ENCODE results near the gene CD24.

CD24 gene

GRCh38 chr6:106966229-106966628, 8.3 kb downstream of the CD24 start:
- H4K91ac ChIP-seq (ENCODE audit: low read depth, low read length, poor library complexity) = no peak overlapping the region
- H3K4ac ChIP-seq (ENCODE audit: low read length) = no peak overlapping the region
- H4K8ac ChIP-seq (ENCODE audit: low read depth, low read length) = no peak overlapping the region
- H2BK12ac ChIP-seq (ENCODE audit: low read length) = no peak overlapping the region
- WGBS, 2 donors (ENCODE audit: extremely low coverage in 2 of 2, insufficient read length in 2 of 2, insufficient replicate concordance in 1 of 2) = no CpG with 5 or more reads among the region's 1 CpG
- H3K79me1 ChIP-seq (ENCODE audit: low read depth, low read length) = no peaks in the 10 kb centered on the region
- no peak overlapping the region for H3K23ac ChIP-seq (ENCODE audit: low read depth, low read length, poor library complexity)
- no peak overlapping the region for H3K18ac ChIP-seq (ENCODE audit: low read length)
- H2BK15ac ChIP-seq (ENCODE audit: low read length) = no peak overlapping the region
- H3K27ac ChIP-seq (replicated peaks; ENCODE audit: low read length) = no peak overlapping the region
- H3K4me3 ChIP-seq (ENCODE audit: low read length in 2 of 2) = no peak overlapping the region
- no peak overlapping the region for H3K14ac ChIP-seq (ENCODE audit: low read length)
- DNase-seq (ENCODE audit: low spot score) = no peak
- H3K36me3 ChIP-seq (replicated peaks in 1 of 2; ENCODE audit: control insufficient read depth in 2 of 2, insufficient read depth in 2 of 2, low read length in 2 of 2) = peaks cover 4% of the 10 kb centered on the region in 2 donors
- H2BK5ac ChIP-seq (ENCODE audit: low read length) = no peak overlapping the region
- H2BK120ac ChIP-seq (ENCODE audit: low read depth, low read length) = no peak overlapping the region
- no peaks in the 10 kb centered on the region for H3K4me1 ChIP-seq (ENCODE audit: control insufficient read depth in 2 of 2, insufficient read depth in 1 of 2, low read depth in 1 of 2, low read length in 2 of 2)
- H3K4me2 ChIP-seq (ENCODE audit: insufficient read depth, low read length, poor library complexity, severe bottlenecking) = no peak overlapping the region
- H3K9me3 ChIP-seq (replicated peaks in 1 of 2; ENCODE audit: control insufficient read depth in 2 of 2, insufficient read depth in 1 of 2, low read depth in 1 of 2, low read length in 2 of 2) = peaks cover 0 to 2% of the 10 kb centered on the region in 2 donors
- no peak overlapping the region for H3K9ac ChIP-seq (ENCODE audit: low read depth, low read length, poor library complexity)
- no peak overlapping the region for H2AK5ac ChIP-seq (ENCODE audit: low read depth, low read length)
- H2AFZ ChIP-seq (ENCODE audit: low read length) = no peak overlapping the region
- H3K27me3 ChIP-seq (ENCODE audit: control insufficient read depth in 3 of 3, insufficient read depth in 3 of 3, low read depth in 1 of 3, low read length in 3 of 3) = no peaks in the 10 kb centered on the region

GRCh38 chr6:106964954-106965353, 9.6 kb downstream of the CD24 start:
- WGBS, 2 donors (ENCODE audit: extremely low coverage in 2 of 2, insufficient read length in 2 of 2, insufficient replicate concordance in 1 of 2) = no CpG with 5 or more reads among the region's 1 CpG
- H2BK15ac ChIP-seq (ENCODE audit: low read length) = no peak overlapping the region
- H2AFZ ChIP-seq (ENCODE audit: low read length) = no peak overlapping the region
- H3K79me1 ChIP-seq (ENCODE audit: low read depth, low read length) = no peaks in the 10 kb centered on the region
- peaks cover 0 to 2% of the 10 kb centered on the region in 2 donors for H3K9me3 ChIP-seq (replicated peaks in 1 of 2; ENCODE audit: control insufficient read depth in 2 of 2, insufficient read depth in 1 of 2, low read depth in 1 of 2, low read length in 2 of 2)
- no peak for DNase-seq (ENCODE audit: low spot score)
- no peak overlapping the region for H2BK5ac ChIP-seq (ENCODE audit: low read length)
- no peak overlapping the region for H2BK120ac ChIP-seq (ENCODE audit: low read depth, low read length)
- H3K9ac ChIP-seq (ENCODE audit: low read depth, low read length, poor library complexity) = no peak overlapping the region
- H3K36me3 ChIP-seq (replicated peaks in 1 of 2; ENCODE audit: control insufficient read depth in 2 of 2, insufficient read depth in 2 of 2, low read length in 2 of 2) = peaks cover 0 to 4% of the 10 kb centered on the region in 2 donors
- no peak overlapping the region for H3K4me3 ChIP-seq (ENCODE audit: low read length in 2 of 2)
- no peak overlapping the region for H3K4ac ChIP-seq (ENCODE audit: low read length)
- no peaks in the 10 kb centered on the region for H3K4me1 ChIP-seq (ENCODE audit: control insufficient read depth in 2 of 2, insufficient read depth in 1 of 2, low read depth in 1 of 2, low read length in 2 of 2)
- no peak overlapping the region for H2BK12ac ChIP-seq (ENCODE audit: low read length)
- H3K18ac ChIP-seq (ENCODE audit: low read length) = no peak overlapping the region
- no peak overlapping the region for H3K23ac ChIP-seq (ENCODE audit: low read depth, low read length, poor library complexity)
- H3K27ac ChIP-seq (replicated peaks; ENCODE audit: low read length) = no peak overlapping the region
- H3K14ac ChIP-seq (ENCODE audit: low read length) = no peak overlapping the region
- no peak overlapping the region for H3K4me2 ChIP-seq (ENCODE audit: insufficient read depth, low read length, poor library complexity, severe bottlenecking)
- no peak overlapping the region for H4K8ac ChIP-seq (ENCODE audit: low read depth, low read length)
- H3K27me3 ChIP-seq (ENCODE audit: control insufficient read depth in 3 of 3, insufficient read depth in 3 of 3, low read depth in 1 of 3, low read length in 3 of 3) = peaks cover 0 to 4% (median 0%) of the 10 kb centered on the region in 3 experiments
- no peak overlapping the region for H2AK5ac ChIP-seq (ENCODE audit: low read depth, low read length)
- H4K91ac ChIP-seq (ENCODE audit: low read depth, low read length, poor library complexity) = no peak overlapping the region

- Histone ChIP-seq H3K14ac (ENCODE audit: low read length) (no peak overlapping the region), H3K4me3 (ENCODE audit: low read length in 2 of 2) (no peak overlapping the region), H3K36me3 (replicated peaks in 1 of 2; ENCODE audit: control insufficient read depth in 2 of 2, insufficient read depth in 2 of 2, low read length in 2 of 2) (peaks cover 0 to 3% of the 10 kb centered on the region in 2 donors), H3K27me3 (ENCODE audit: control insufficient read depth in 3 of 3, insufficient read depth in 3 of 3, low read depth in 1 of 3, low read length in 3 of 3) (peaks cover 0 to 11% (median 0%) of the 10 kb centered on the region in 3 experiments), H4K8ac (ENCODE audit: low read depth, low read length) (no peak overlapping the region), H2BK5ac (ENCODE audit: low read length) (no peak overlapping the region), H3K23ac (ENCODE audit: low read depth, low read length, poor library complexity) (no peak overlapping the region), H3K4me2 (ENCODE audit: insufficient read depth, low read length, poor library complexity, severe bottlenecking) (no peak overlapping the region), H3K4me1 (ENCODE audit: control insufficient read depth in 2 of 2, insufficient read depth in 1 of 2, low read depth in 1 of 2, low read length in 2 of 2) (no peaks in the 10 kb centered on the region), H2AFZ (ENCODE audit: low read length) (no peak overlapping the region), H3K79me1 (ENCODE audit: low read depth, low read length) (no peaks in the 10 kb centered on the region), H3K9me3 (replicated peaks in 1 of 2; ENCODE audit: control insufficient read depth in 2 of 2, insufficient read depth in 1 of 2, low read depth in 1 of 2, low read length in 2 of 2) (peaks cover 0 to 2% of the 10 kb centered on the region in 2 donors), H2BK12ac (ENCODE audit: low read length) (no peak overlapping the region), H3K27ac (replicated peaks; ENCODE audit: low read length) (no peak overlapping the region), H3K9ac (ENCODE audit: low read depth, low read length, poor library complexity) (no peak overlapping the region), H2AK5ac (ENCODE audit: low read depth, low read length) (no peak overlapping the region), H2BK15ac (ENCODE audit: low read length) (no peak overlapping the region), H3K4ac (ENCODE audit: low read length) (no peak overlapping the region), H2BK120ac (ENCODE audit: low read depth, low read length) (no peak overlapping the region), H3K18ac (ENCODE audit: low read length) (no peak overlapping the region), H4K91ac (ENCODE audit: low read depth, low read length, poor library complexity) (no peak overlapping the region)
- WGBS, 2 donors (ENCODE audit: extremely low coverage in 2 of 2, insufficient read length in 2 of 2, insufficient replicate concordance in 1 of 2) = no CpG with 5 or more reads among the region's 1 CpG
- no peak for DNase-seq (ENCODE audit: low spot score)
These were observed 10.4 kb downstream of the CD24 start for GRCh38 chr6:106964099-106964498.

- Histone ChIP-seq H3K4ac (ENCODE audit: low read length) (no peak overlapping the region), H3K4me1 (ENCODE audit: control insufficient read depth in 2 of 2, insufficient read depth in 1 of 2, low read depth in 1 of 2, low read length in 2 of 2) (no peaks in the 10 kb centered on the region), H3K79me1 (ENCODE audit: low read depth, low read length) (no peaks in the 10 kb centered on the region), H3K14ac (ENCODE audit: low read length) (no peak overlapping the region), H4K91ac (ENCODE audit: low read depth, low read length, poor library complexity) (no peak overlapping the region), H3K27ac (replicated peaks; ENCODE audit: low read length) (no peak overlapping the region), H2BK120ac (ENCODE audit: low read depth, low read length) (no peak overlapping the region), H3K27me3 (ENCODE audit: control insufficient read depth in 3 of 3, insufficient read depth in 3 of 3, low read depth in 1 of 3, low read length in 3 of 3) (peaks cover 0 to 11% (median 0%) of the 10 kb centered on the region in 3 experiments), H3K9ac (ENCODE audit: low read depth, low read length, poor library complexity) (no peak overlapping the region), H3K4me2 (ENCODE audit: insufficient read depth, low read length, poor library complexity, severe bottlenecking) (no peak overlapping the region), H3K4me3 (ENCODE audit: low read length in 2 of 2) (no peak overlapping the region), H2AK5ac (ENCODE audit: low read depth, low read length) (no peak overlapping the region), H3K18ac (ENCODE audit: low read length) (no peak overlapping the region), H2AFZ (ENCODE audit: low read length) (no peak overlapping the region), H3K36me3 (replicated peaks in 1 of 2; ENCODE audit: control insufficient read depth in 2 of 2, insufficient read depth in 2 of 2, low read length in 2 of 2) (no peaks in the 10 kb centered on the region), H4K8ac (ENCODE audit: low read depth, low read length) (no peak overlapping the region), H3K23ac (ENCODE audit: low read depth, low read length, poor library complexity) (no peak overlapping the region), H2BK5ac (ENCODE audit: low read length) (no peak overlapping the region), H2BK12ac (ENCODE audit: low read length) (no peak overlapping the region), H3K9me3 (replicated peaks in 1 of 2; ENCODE audit: control insufficient read depth in 2 of 2, insufficient read depth in 1 of 2, low read depth in 1 of 2, low read length in 2 of 2) (no peaks in the 10 kb centered on the region), H2BK15ac (ENCODE audit: low read length) (no peak overlapping the region)
- no CpG with 5 or more reads among the region's 4 CpGs for WGBS, 2 donors (ENCODE audit: extremely low coverage in 2 of 2, insufficient read length in 2 of 2, insufficient replicate concordance in 1 of 2)
- DNase-seq (ENCODE audit: low spot score) = no peak
These were observed 11.0 kb downstream of the CD24 start for GRCh38 chr6:106963544-106963943.
